HEK293 (cell line): Measurements from ENCODE around the gene DCP1B.

Experiments
- CTCF ChIA-PET: fragments of 350-600 bp; formaldehyde crosslinking; extraction: SDS; loops from one replicate; lab custom pipeline; 2021; ENCODE audit warnings: antibody characterized with exemption; lab: Yijun Ruan, JAX
- POLR2A ChIA-PET: fragments of 300-600 bp; formaldehyde crosslinking; extraction: SDS; loops from one replicate; lab custom pipeline; 2020; ENCODE audit warnings: antibody characterized with exemption, inconsistent platforms; lab: Yijun Ruan, JAX
- H3K27ac ChIP-seq: fragments of 200-500 bp; sonication (Bioruptor generic); 2 replicates; pipeline ENCODE4 v1.5.1; 2014; ENCODE audit warnings: low read depth, low read length, control low read depth, inconsistent platforms; ENCODE audit errors: extremely low read depth
- H3K36me3 ChIP-seq, 2 experiments: fragments of 200-500 bp in 1 of 2; sonication (Bioruptor generic) in 1 of 2; 1 replicate in 1 of 2; 2 replicates in 1 of 2; pipeline ENCODE4 v1.5.1; 2014 to 2017; ENCODE audit warnings: inconsistent platforms in 2 of 2, low read length in 2 of 2; ENCODE audit not compliant: control insufficient read depth in 2 of 2, insufficient read depth in 1 of 2
- H3K4me1 ChIP-seq: fragments of 200-500 bp; sonication (Bioruptor generic); 2 replicates; pipeline ENCODE4 v1.5.1; 2014; ENCODE audit warnings: mild to moderate bottlenecking, low read length, inconsistent platforms; ENCODE audit not compliant: control insufficient read depth, insufficient read depth
- H3K4me3 ChIP-seq: 2 replicates; pipeline ENCODE4 v1.5.1; 2011; ENCODE audit warnings: low read depth, mild to moderate bottlenecking, control low read depth, low read length, moderate library complexity
- H3K9me3 ChIP-seq: fragments of 200-500 bp; sonication (Bioruptor generic); 2 replicates; pipeline ENCODE4 v1.5.1; 2014; ENCODE audit warnings: low read depth, low read length, inconsistent platforms; ENCODE audit not compliant: control insufficient read depth, insufficient read depth
- GLI4 ChIP-seq: fragments of 450-650 bp; formaldehyde crosslinking; IDR thresholded peaks from 2 replicates; pipeline ENCODE4 v1.5.1; 2016; ENCODE audit warnings: missing biosample characterization, missing genetic modification characterization
- GLIS2 ChIP-seq: fragments of 450-650 bp; formaldehyde crosslinking; IDR thresholded peaks from 2 replicates; pipeline ENCODE4 v1.5.1; 2016; ENCODE audit warnings: missing biosample characterization, missing genetic modification characterization
- IKZF3 ChIP-seq: fragments of 450-650 bp; IDR thresholded peaks from 2 replicates; pipeline ENCODE4 v1.5.0; 2018; ENCODE audit warnings: missing biosample characterization, mild to moderate bottlenecking, missing genetic modification characterization, moderate library complexity
- KLF7 ChIP-seq: fragments of 450-650 bp; formaldehyde crosslinking; IDR thresholded peaks from 2 replicates; pipeline ENCODE4 v1.5.1; 2016; ENCODE audit warnings: missing biosample characterization, missing genetic modification characterization, borderline replicate concordance
- MYNN ChIP-seq: fragments of 450-650 bp; formaldehyde crosslinking; IDR thresholded peaks from 2 replicates; pipeline ENCODE4 v1.5.1; 2016; ENCODE audit warnings: missing biosample characterization, missing genetic modification characterization, borderline replicate concordance
- TRIM28 ChIP-seq: IDR thresholded peaks from 2 replicates; pipeline ENCODE4 v1.6.1; 2011; ENCODE audit warnings: low read length, control low read depth, borderline replicate concordance
- ZEB2 ChIP-seq: fragments of 450-650 bp; formaldehyde crosslinking; IDR thresholded peaks from 2 replicates; pipeline ENCODE4 v1.5.1; 2016; ENCODE audit warnings: missing biosample characterization, missing genetic modification characterization
- ZFHX2 ChIP-seq: fragments of 450-650 bp; formaldehyde crosslinking; conservative IDR thresholded peaks from 2 replicates; pipeline ENCODE4 v1.5.1; 2016; ENCODE audit warnings: missing biosample characterization, missing genetic modification characterization
- ZFP37 ChIP-seq: fragments of 450-650 bp; formaldehyde crosslinking; IDR thresholded peaks from 2 replicates; pipeline ENCODE4 v1.5.1; 2016; ENCODE audit warnings: missing biosample characterization, missing genetic modification characterization
- ZNF16 ChIP-seq: fragments of 450-650 bp; formaldehyde crosslinking; IDR thresholded peaks from 2 replicates; pipeline ENCODE4 v1.5.1; 2016; ENCODE audit warnings: low read depth, missing biosample characterization, missing genetic modification characterization
- ZNF174 ChIP-seq: fragments of 450-650 bp; formaldehyde crosslinking; IDR thresholded peaks from 2 replicates; pipeline ENCODE4 v1.5.0; 2017; ENCODE audit warnings: missing biosample characterization, mild to moderate bottlenecking, missing genetic modification characterization
- ZNF223 ChIP-seq: fragments of 450-650 bp; formaldehyde crosslinking; IDR thresholded peaks from 2 replicates; pipeline ENCODE4 v1.5.1; 2016; ENCODE audit warnings: missing biosample characterization, missing genetic modification characterization
- ZNF266 ChIP-seq: fragments of 450-650 bp; formaldehyde crosslinking; IDR thresholded peaks from 2 replicates; pipeline ENCODE4 v1.5.1; 2016; ENCODE audit warnings: missing biosample characterization, missing genetic modification characterization, low read depth
- ZNF664 ChIP-seq: fragments of 450-650 bp; formaldehyde crosslinking; IDR thresholded peaks from 2 replicates; pipeline ENCODE4 v1.5.1; 2016; ENCODE audit warnings: missing biosample characterization, missing genetic modification characterization
- ZNF701 ChIP-seq: fragments of 450-650 bp; formaldehyde crosslinking; IDR thresholded peaks from 2 replicates; pipeline ENCODE4 v1.5.1; 2016; ENCODE audit warnings: missing biosample characterization, missing genetic modification characterization
- ZNF747 ChIP-seq: fragments of 450-650 bp; formaldehyde crosslinking; IDR thresholded peaks from 2 replicates; pipeline ENCODE4 v1.5.1; 2016; ENCODE audit warnings: missing biosample characterization, missing genetic modification characterization
- TF ChIP-seq, protein P1 (sequence below): fragments of 450-650 bp; formaldehyde crosslinking; IDR thresholded peaks from 2 replicates; pipeline ENCODE4 v1.5.1; 2016; ENCODE audit warnings: missing biosample characterization, missing genetic modification characterization
- TF ChIP-seq, protein P2 (sequence below): fragments of 450-650 bp; formaldehyde crosslinking; IDR thresholded peaks from 2 replicates; pipeline ENCODE4 v1.5.1; 2016; ENCODE audit warnings: missing biosample characterization, missing genetic modification characterization
- TF ChIP-seq, protein P3 (sequence below): fragments of 450-650 bp; formaldehyde crosslinking; IDR thresholded peaks from 2 replicates; pipeline ENCODE4 v1.5.1; 2016; ENCODE audit warnings: missing biosample characterization, missing genetic modification characterization
- TF ChIP-seq, protein P4 (sequence below): fragments of 450-650 bp; IDR thresholded peaks from 2 replicates; pipeline ENCODE4 v1.5.1; 2018; ENCODE audit warnings: missing biosample characterization, missing genetic modification characterization
- TF ChIP-seq, protein P5 (sequence below): fragments of 450-650 bp; formaldehyde crosslinking; IDR thresholded peaks from 2 replicates; pipeline ENCODE4 v1.5.1; 2016; ENCODE audit warnings: missing biosample characterization, missing genetic modification characterization
- TF ChIP-seq, protein P6 (sequence below): fragments of 450-650 bp; formaldehyde crosslinking; IDR thresholded peaks from 2 replicates; pipeline ENCODE4 v1.5.1; 2016; ENCODE audit warnings: missing biosample characterization, missing genetic modification characterization, borderline replicate concordance

DCP1B gene

DNA sequence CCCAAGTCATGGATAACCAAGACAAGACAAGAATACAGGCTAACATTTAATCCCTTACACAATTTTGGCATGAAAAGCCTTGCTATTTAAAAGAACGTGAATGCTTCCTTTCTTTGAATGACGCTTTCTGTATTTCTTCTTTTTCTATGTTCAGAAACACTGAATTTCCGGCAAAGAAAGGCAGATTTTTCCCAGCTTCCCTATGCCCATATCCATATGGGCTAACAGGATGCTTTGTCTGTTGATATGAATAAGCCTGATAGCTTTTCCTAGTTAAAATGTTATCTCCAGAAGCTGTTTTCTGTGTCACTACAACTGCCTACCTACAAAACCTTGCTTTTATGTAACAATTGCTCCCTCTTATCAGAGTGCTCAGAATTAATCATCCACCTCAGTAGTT lies 47.5 kb downstream of the DCP1B start (continued):
- TF ChIP-seq, protein P1, sequence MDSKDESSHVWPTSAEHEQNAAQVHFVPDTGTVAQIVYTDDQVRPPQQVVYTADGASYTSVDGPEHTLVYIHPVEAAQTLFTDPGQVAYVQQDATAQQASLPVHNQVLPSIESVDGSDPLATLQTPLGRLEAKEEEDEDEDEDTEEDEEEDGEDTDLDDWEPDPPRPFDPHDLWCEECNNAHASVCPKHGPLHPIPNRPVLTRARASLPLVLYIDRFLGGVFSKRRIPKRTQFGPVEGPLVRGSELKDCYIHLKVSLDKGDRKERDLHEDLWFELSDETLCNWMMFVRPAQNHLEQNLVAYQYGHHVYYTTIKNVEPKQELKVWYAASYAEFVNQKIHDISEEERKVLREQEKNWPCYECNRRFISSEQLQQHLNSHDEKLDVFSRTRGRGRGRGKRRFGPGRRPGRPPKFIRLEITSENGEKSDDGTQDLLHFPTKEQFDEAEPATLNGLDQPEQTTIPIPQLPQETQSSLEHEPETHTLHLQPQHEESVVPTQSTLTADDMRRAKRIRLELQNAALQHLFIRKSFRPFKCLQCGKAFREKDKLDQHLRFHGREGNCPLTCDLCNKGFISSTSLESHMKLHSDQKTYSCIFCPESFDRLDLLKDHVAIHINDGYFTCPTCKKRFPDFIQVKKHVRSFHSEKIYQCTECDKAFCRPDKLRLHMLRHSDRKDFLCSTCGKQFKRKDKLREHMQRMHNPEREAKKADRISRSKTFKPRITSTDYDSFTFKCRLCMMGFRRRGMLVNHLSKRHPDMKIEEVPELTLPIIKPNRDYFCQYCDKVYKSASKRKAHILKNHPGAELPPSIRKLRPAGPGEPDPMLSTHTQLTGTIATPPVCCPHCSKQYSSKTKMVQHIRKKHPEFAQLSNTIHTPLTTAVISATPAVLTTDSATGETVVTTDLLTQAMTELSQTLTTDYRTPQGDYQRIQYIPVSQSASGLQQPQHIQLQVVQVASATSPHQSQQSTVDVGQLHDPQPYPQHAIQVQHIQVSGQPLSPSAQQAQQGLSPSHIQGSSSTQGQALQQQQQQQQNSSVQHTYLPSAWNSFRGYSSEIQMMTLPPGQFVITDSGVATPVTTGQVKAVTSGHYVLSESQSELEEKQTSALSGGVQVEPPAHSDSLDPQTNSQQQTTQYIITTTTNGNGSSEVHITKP (tag by site-specific recombination): no peak
- TF ChIP-seq ZFHX2 (tag by site-specific recombination): no peak

DNA sequence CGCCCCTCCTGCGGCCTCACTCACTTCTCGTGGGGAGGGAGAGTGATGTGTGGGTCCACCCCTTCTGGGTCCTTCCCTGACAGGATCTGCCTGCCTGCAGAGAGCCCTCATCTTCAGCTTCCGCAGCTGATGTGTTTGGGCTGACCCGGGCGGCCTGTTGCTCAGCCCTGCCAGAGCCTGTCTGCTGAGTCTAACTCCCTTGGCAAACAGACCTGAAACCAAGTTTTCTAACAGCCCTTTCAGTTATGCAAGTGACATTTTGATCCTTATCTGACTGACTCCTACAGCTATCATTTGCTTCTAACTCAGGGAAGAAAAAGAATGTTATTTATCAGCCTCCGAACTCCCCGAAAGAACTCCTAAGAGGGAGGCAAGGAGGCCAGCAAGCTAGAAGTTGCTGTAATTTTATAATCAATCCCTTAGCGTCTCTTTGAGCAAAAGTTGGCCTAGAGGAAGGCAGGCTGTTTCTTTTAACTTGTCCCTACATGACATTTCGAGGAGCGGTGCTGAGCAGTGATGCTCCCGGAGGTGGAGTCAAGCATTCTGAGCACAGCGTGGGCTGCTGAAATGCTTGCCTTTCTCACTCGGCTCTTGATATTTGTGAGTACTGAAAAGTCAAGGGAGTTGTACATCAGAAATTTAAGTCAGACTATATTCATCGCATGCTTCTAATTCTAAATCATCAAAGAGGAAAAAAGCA lies 54.3 kb downstream of the DCP1B start:
- POLR2A ChIA-PET: no interaction called here
- Histone ChIP-seq H3K4me3 (no peak overlapping the region), H3K4me1 (no peaks in the 10 kb centered on the region), H3K27ac (no peak overlapping the region), H3K36me3 (peaks cover 22 to 82% of the 10 kb centered on the region in 2 experiments), H3K9me3 (no peaks in the 10 kb centered on the region)
- TF ChIP-seq, protein P2, sequence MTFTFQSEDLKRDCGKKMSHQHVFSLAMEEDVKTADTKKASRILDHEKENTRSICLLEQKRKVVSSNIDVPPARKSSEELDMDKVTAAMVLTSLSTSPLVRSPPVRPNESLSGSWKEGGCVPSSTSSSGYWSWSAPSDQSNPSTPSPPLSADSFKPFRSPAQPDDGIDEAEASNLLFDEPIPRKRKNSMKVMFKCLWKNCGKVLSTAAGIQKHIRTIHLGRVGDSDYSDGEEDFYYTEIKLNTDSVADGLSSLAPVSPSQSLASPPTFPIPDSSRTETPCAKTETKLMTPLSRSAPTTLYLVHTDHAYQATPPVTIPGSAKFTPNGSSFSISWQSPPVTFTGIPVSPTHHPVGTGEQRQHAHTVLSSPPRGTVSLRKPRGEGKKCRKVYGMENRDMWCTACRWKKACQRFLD (tag by site-specific recombination): no peak
- TF ChIP-seq, protein P3, sequence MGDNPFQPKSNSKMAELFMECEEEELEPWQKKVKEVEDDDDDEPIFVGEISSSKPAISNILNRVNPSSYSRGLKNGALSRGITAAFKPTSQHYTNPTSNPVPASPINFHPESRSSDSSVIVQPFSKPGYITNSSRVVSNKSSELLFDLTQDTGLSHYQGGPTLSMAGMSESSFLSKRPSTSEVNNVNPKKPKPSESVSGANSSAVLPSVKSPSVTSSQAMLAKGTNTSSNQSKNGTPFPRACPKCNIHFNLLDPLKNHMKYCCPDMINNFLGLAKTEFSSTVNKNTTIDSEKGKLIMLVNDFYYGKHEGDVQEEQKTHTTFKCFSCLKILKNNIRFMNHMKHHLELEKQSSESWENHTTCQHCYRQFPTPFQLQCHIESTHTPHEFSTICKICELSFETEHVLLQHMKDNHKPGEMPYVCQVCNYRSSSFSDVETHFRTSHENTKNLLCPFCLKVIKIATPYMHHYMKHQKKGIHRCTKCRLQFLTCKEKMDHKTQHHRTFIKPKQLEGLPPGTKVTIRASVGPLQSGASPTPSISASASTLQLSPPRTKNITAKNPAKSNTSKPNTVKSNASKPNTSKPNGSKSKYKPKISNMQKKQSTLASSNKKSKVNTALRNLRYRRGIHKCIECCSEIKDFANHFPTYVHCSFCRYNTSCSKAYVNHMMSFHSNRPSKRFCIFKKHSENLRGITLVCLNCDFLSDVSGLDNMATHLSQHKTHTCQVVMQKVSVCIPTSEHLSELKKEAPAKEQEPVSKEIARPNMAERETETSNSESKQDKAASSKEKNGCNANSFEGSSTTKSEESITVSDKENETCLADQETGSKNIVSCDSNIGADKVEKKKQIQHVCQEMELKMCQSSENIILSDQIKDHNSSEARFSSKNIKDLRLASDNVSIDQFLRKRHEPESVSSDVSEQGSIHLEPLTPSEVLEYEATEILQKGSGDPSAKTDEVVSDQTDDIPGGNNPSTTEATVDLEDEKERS (tag by site-specific recombination): no peak
- TF ChIP-seq GLI4 (tag by site-specific recombination): no peak
- TF ChIP-seq, protein P4, sequence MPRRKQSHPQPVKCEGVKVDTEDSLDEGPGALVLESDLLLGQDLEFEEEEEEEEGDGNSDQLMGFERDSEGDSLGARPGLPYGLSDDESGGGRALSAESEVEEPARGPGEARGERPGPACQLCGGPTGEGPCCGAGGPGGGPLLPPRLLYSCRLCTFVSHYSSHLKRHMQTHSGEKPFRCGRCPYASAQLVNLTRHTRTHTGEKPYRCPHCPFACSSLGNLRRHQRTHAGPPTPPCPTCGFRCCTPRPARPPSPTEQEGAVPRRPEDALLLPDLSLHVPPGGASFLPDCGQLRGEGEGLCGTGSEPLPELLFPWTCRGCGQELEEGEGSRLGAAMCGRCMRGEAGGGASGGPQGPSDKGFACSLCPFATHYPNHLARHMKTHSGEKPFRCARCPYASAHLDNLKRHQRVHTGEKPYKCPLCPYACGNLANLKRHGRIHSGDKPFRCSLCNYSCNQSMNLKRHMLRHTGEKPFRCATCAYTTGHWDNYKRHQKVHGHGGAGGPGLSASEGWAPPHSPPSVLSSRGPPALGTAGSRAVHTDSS (tag by site-specific recombination): no peak
- no peak for TF ChIP-seq ZNF701 (tag by site-specific recombination)
- TF ChIP-seq ZNF747 (tag by site-specific recombination): no peak
- TF ChIP-seq, protein P5, sequence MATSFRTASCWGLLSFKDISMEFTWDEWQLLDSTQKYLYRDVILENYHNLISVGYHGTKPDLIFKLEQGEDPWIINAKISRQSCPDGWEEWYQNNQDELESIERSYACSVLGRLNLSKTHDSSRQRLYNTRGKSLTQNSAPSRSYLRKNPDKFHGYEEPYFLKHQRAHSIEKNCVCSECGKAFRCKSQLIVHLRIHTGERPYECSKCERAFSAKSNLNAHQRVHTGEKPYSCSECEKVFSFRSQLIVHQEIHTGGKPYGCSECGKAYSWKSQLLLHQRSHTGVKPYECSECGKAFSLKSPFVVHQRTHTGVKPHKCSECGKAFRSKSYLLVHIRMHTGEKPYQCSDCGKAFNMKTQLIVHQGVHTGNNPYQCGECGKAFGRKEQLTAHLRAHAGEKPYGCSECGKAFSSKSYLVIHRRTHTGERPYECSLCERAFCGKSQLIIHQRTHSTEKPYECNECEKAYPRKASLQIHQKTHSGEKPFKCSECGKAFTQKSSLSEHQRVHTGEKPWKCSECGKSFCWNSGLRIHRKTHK (tag by site-specific recombination): no peak
- no peak for TF ChIP-seq ZNF664
- TF ChIP-seq, protein P6, sequence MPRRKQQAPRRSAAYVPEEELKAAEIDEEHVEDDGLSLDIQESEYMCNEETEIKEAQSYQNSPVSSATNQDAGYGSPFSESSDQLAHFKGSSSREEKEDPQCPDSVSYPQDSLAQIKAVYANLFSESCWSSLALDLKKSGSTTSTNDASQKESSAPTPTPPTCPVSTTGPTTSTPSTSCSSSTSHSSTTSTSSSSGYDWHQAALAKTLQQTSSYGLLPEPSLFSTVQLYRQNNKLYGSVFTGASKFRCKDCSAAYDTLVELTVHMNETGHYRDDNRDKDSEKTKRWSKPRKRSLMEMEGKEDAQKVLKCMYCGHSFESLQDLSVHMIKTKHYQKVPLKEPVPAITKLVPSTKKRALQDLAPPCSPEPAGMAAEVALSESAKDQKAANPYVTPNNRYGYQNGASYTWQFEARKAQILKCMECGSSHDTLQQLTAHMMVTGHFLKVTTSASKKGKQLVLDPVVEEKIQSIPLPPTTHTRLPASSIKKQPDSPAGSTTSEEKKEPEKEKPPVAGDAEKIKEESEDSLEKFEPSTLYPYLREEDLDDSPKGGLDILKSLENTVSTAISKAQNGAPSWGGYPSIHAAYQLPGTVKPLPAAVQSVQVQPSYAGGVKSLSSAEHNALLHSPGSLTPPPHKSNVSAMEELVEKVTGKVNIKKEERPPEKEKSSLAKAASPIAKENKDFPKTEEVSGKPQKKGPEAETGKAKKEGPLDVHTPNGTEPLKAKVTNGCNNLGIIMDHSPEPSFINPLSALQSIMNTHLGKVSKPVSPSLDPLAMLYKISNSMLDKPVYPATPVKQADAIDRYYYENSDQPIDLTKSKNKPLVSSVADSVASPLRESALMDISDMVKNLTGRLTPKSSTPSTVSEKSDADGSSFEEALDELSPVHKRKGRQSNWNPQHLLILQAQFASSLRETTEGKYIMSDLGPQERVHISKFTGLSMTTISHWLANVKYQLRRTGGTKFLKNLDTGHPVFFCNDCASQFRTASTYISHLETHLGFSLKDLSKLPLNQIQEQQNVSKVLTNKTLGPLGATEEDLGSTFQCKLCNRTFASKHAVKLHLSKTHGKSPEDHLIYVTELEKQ: no peak
- no peak for TF ChIP-seq ZFP37 (tag by site-specific recombination)
- no peak for TF ChIP-seq ZEB2
- no peak for TF ChIP-seq ZNF266
- no peak for TF ChIP-seq GLIS2 (tag by site-specific recombination)
- TF ChIP-seq ZNF223 (tag by site-specific recombination): no peak
- TF ChIP-seq IKZF3 (tag by site-specific recombination): no peak
- no peak for TF ChIP-seq KLF7 (tag by site-specific recombination)
- TF ChIP-seq ZNF16: no peak
- TF ChIP-seq MYNN (tag by site-specific recombination): no peak
- TF ChIP-seq ZNF174 (tag by site-specific recombination): no peak
- TF ChIP-seq TRIM28: no peak
- TF ChIP-seq, all 188 proteins: peak for 0
- CTCF ChIA-PET: interaction anchor here (0.7 to 2.7 kb wide), 3 partner anchors 10 to 67 kb away, joined by 3 to 14 read pairs (median 3); no protein-coding TSS in a partner anchor
